CD4-positive, alpha-beta memory T cell (primary cell): ENCODE measurements around the gene SLC35F3. TPM values are rescaled to one million over a fixed set of nuclear protein-coding genes. Genes with fewer than 3 reads are reported as not detected.

Experiments used
- CTCF ChIA-PET: fragments of 350-600 bp; sonication (Branson Sonifier 250); formaldehyde crosslinking; loops from one replicate; lab custom pipeline; 2021; ENCODE audit warnings: inconsistent platforms; ENCODE audit not compliant: partially characterized antibody; lab: Charles Lee
- POLR2A ChIA-PET: fragments of 350-600 bp; sonication (Branson Sonifier 250); formaldehyde crosslinking; loops from one replicate; lab custom pipeline; 2021; ENCODE audit not compliant: partially characterized antibody; lab: Charles Lee
- DNase-seq, 5 donors: peaks; one replicate each; pipeline versions ENCODE4 v3.0.0 to v3.0.0-alpha.2; 2020 to 2022; ENCODE audit warnings: mixed read lengths in 1 of 5
- H3K27ac ChIP-seq: one replicate; pipeline ENCODE4 v1.7.0; 2013; ENCODE audit warnings: low read depth, low read length
- H3K27me3 ChIP-seq: 2 replicates; pipeline ENCODE4 v1.7.0; 2013; ENCODE audit warnings: mild to moderate bottlenecking, low read length, moderate library complexity; ENCODE audit not compliant: insufficient read depth
- H3K36me3 ChIP-seq: 2 replicates; pipeline ENCODE4 v1.7.0; 2013; ENCODE audit warnings: mild to moderate bottlenecking, low read length, moderate library complexity; ENCODE audit not compliant: insufficient read depth
- H3K4me1 ChIP-seq: 2 replicates; pipeline ENCODE4 v1.7.0; 2013; ENCODE audit warnings: mild to moderate bottlenecking, low read length, moderate library complexity; ENCODE audit not compliant: insufficient read depth
- H3K4me3 ChIP-seq, 2 donors: one replicate each; pipeline ENCODE4 v1.7.0; 2013; ENCODE audit warnings: low read length in 2 of 2, mild to moderate bottlenecking in 1 of 2
- H3K9me3 ChIP-seq, 2 donors: one replicate each; pipeline ENCODE4 v1.7.0; 2013; ENCODE audit warnings: low read length in 2 of 2, control low read depth in 1 of 2; ENCODE audit not compliant: control insufficient read depth in 1 of 2
- H3K27ac Mint-ChIP-seq, 7 donors: one replicate each; pipeline ENCODE4 v1.8.0; 2020 to 2021; ENCODE audit warnings: mixed read lengths in 7 of 7, mild to moderate bottlenecking in 6 of 7, inconsistent platforms in 3 of 7, moderate library complexity in 3 of 7
- H3K27me3 Mint-ChIP-seq, 2 donors: one replicate each; pipeline ENCODE4 v1.8.0; 2020 to 2021; ENCODE audit warnings: mixed read lengths in 2 of 2
- H3K36me3 Mint-ChIP-seq, 2 donors: one replicate each; pipeline ENCODE4 v1.8.0; 2020 to 2021; ENCODE audit warnings: mixed read lengths in 2 of 2, inconsistent platforms in 1 of 2, mild to moderate bottlenecking in 1 of 2
- H3K4me1 Mint-ChIP-seq, 4 donors: one replicate each; pipeline ENCODE4 v1.8.0; 2020 to 2021; ENCODE audit warnings: mixed read lengths in 4 of 4, mild to moderate bottlenecking in 1 of 4
- H3K4me3 Mint-ChIP-seq, 8 donors: one replicate each; pipeline ENCODE4 v1.8.0; 2020 to 2021; ENCODE audit warnings: mixed read lengths in 8 of 8, mild to moderate bottlenecking in 7 of 8, moderate library complexity in 6 of 8, inconsistent platforms in 3 of 8
- H3K9me3 Mint-ChIP-seq, 8 donors: one replicate each; pipeline ENCODE4 v1.8.0; 2020 to 2021; ENCODE audit warnings: mixed read lengths in 8 of 8, mild to moderate bottlenecking in 5 of 8, inconsistent platforms in 3 of 8, moderate library complexity in 1 of 8
- intact Hi-C: fragments of 100-400 bp; cut with micrococcal nuclease; formaldehyde crosslinking; loops from one replicate; pipeline ENCODE4 v1.15.1; 2023
- polyA plus RNA-seq, 2 donors: library from polyadenylated mRNA; unstranded; fragments of 300-500 nt; fragmentation: Illumina TruSeq; gene quantifications; one replicate each; pipeline ENCODE4 v1.2.3, GENCODE V29; 2021
- total RNA-seq, 2 experiments: library from RNA; stranded (reverse); gene quantifications; one replicate each; pipeline ENCODE4 v1.2.3, GENCODE V29; 2021

SLC35F3 gene
- total and polyA plus RNA-seq, 4 experiments from 2014 or later = 0.12 to 0.84 TPM; not detected in 2

GRCh38 chr1:234368320-234369032 lies 464.0 kb downstream of the SLC35F3 start:
- ChIA-PET POLR2A (no interaction called here), CTCF (interaction anchor here (0.6 kb wide), 1 partner anchor 39 kb away, joined by 3 read pairs; no protein-coding TSS in a partner anchor)
- H3K36me3 Mint-ChIP-seq = peaks cover 0 to 7% of the 10 kb centered on the region in 2 donors
- H3K27ac Mint-ChIP-seq = peak overlapping the region; percentile 1 to 70 (median 41)
- peaks cover 18% of the 10 kb centered on the region for H3K4me1 ChIP-seq
- peaks cover 18 to 29% (median 23%) of the 10 kb centered on the region in 4 donors for H3K4me1 Mint-ChIP-seq
- H3K27ac ChIP-seq = no peak overlapping the region
- peak overlapping the region in 5 of 8 donors; percentile 0 to 33 (median 15) for H3K4me3 Mint-ChIP-seq
- H3K36me3 ChIP-seq = no peaks in the 10 kb centered on the region
- intact Hi-C loops = loop anchor here (1.0 kb wide), 1 partner anchor 41 kb away; no protein-coding TSS in a partner anchor
- no peaks in the 10 kb centered on the region for H3K9me3 Mint-ChIP-seq
- no peak overlapping the region for H3K4me3 ChIP-seq
- DNase-seq = peak in 3 of 5 donors; percentile 26 to 44 (median 32)
- H3K27me3 Mint-ChIP-seq = no peaks in the 10 kb centered on the region
- no peaks in the 10 kb centered on the region for H3K27me3 ChIP-seq
- no peaks in the 10 kb centered on the region for H3K9me3 ChIP-seq

- Histone ChIP-seq H3K27me3 (no peaks in the 10 kb centered on the region), H3K9me3 (no peaks in the 10 kb centered on the region), H3K27ac (no peak overlapping the region), H3K4me1 (peaks cover 20% of the 10 kb centered on the region), H3K36me3 (no peaks in the 10 kb centered on the region), H3K4me3 (no peak overlapping the region)
- POLR2A ChIA-PET = interaction anchor here (1.0 kb wide), 1 partner anchor 12 kb away, joined by 4 read pairs; no protein-coding TSS in a partner anchor
- H3K9me3 Mint-ChIP-seq = no peaks in the 10 kb centered on the region
- H3K4me1 Mint-ChIP-seq = peaks cover 19 to 33% (median 26%) of the 10 kb centered on the region in 4 donors
- DNase-seq = no peak
- intact Hi-C loops = no loop called here
- H3K27ac Mint-ChIP-seq = peak overlapping the region in 5 of 7 donors; percentile 0 to 68 (median 41)
- H3K27me3 Mint-ChIP-seq = no peaks in the 10 kb centered on the region
- H3K4me3 Mint-ChIP-seq = peak overlapping the region in 1 of 8 donors; percentile 33
- CTCF ChIA-PET = no interaction called here
- H3K36me3 Mint-ChIP-seq = peaks cover 0 to 12% of the 10 kb centered on the region in 2 donors
Measured at GRCh38 chr1:234369033-234369430, 464.6 kb downstream of the SLC35F3 start.

DNA sequence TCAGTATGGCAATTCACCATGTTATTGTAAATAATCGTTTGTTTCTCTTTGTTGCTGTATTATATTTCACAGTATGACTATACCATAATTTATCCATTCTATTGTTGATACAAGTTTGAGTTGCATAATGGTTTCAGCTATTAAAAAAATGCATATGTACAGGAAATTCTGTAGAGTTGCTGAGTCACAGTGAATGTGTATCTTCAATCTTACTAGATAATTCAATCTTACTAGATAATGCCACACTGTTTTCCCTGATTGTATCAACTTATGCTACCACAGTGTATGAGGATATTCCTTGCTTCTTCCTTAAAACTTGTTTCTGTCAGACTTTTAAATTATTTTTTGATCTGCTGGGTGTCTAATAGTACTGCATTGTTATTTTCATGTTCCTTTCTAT lies 465.3 kb downstream of the SLC35F3 start:
- peak overlapping the region in 2 of 7 donors; percentile 6 to 15 for H3K27ac Mint-ChIP-seq
- H3K9me3 Mint-ChIP-seq = no peaks in the 10 kb centered on the region
- H3K36me3 Mint-ChIP-seq = peaks cover 3 to 18% of the 10 kb centered on the region in 2 donors
- H3K27ac ChIP-seq = no peak overlapping the region
- CTCF ChIA-PET = no interaction called here
- intact Hi-C loops = loop anchor here (5.0 kb wide), 1 partner anchor 1913 kb away; the partner anchor contains the start of gene ERO1B
- no peak overlapping the region for H3K4me3 ChIP-seq
- peaks cover 28% of the 10 kb centered on the region for H3K4me1 ChIP-seq
- H3K27me3 ChIP-seq = no peaks in the 10 kb centered on the region
- no peaks in the 10 kb centered on the region for H3K36me3 ChIP-seq
- no peaks in the 10 kb centered on the region for H3K9me3 ChIP-seq
- no peak for DNase-seq
- H3K4me1 Mint-ChIP-seq = peaks cover 27 to 40% (median 33%) of the 10 kb centered on the region in 4 donors
- POLR2A ChIA-PET = interaction anchor here (1.0 kb wide), 1 partner anchor 13 kb away, joined by 4 read pairs; no protein-coding TSS in a partner anchor
- no peaks in the 10 kb centered on the region for H3K27me3 Mint-ChIP-seq
- H3K4me3 Mint-ChIP-seq = no peak overlapping the region

- Mint-ChIP-seq H3K27ac (peak overlapping the region in 4 of 7 donors; percentile 14 to 99 (median 53)), H3K4me3 (peak overlapping the region in 1 of 8 donors; percentile 2), H3K4me1 (peaks cover 35 to 55% (median 42%) of the 10 kb centered on the region in 4 donors), H3K27me3 (no peaks in the 10 kb centered on the region), H3K36me3 (peaks cover 10 to 27% of the 10 kb centered on the region in 2 donors), H3K9me3 (no peaks in the 10 kb centered on the region)
- no peaks in the 10 kb centered on the region for H3K27me3 ChIP-seq
- no peak overlapping the region for H3K4me3 ChIP-seq
- ChIA-PET CTCF (interaction anchor here (0.9 to 1.2 kb wide), 3 partner anchors 37 to 50 kb away, joined by 3 to 5 read pairs (median 4); no protein-coding TSS in a partner anchor), POLR2A (interaction anchor here (1.1 to 4.9 kb wide), 3 partner anchors 8 to 35 kb away, joined by 5 to 101 read pairs (median 18); no protein-coding TSS in a partner anchor)
- peaks cover 44% of the 10 kb centered on the region for H3K4me1 ChIP-seq
- intact Hi-C loops = loop anchor here (5.0 kb wide), 1 partner anchor 1911 kb away; the partner anchor contains the start of gene ERO1B
- H3K36me3 ChIP-seq = peaks cover 5% of the 10 kb centered on the region
- no peak overlapping the region for H3K27ac ChIP-seq
- no peak for DNase-seq
- no peaks in the 10 kb centered on the region for H3K9me3 ChIP-seq
Measured at GRCh38 chr1:234371414-234371813, 466.9 kb downstream of the SLC35F3 start.

- H3K4me1 ChIP-seq = peaks cover 47% of the 10 kb centered on the region
- H3K9me3 ChIP-seq = no peaks in the 10 kb centered on the region
- Mint-ChIP-seq H3K27ac (peak overlapping the region in 6 of 7 donors; percentile 30 to 99 (median 98)), H3K27me3 (no peaks in the 10 kb centered on the region), H3K4me1 (peaks cover 39 to 62% (median 45%) of the 10 kb centered on the region in 4 donors), H3K9me3 (no peaks in the 10 kb centered on the region), H3K36me3 (peaks cover 15 to 33% of the 10 kb centered on the region in 2 donors), H3K4me3 (peak overlapping the region; percentile 93 to 100 (median 97))
- POLR2A ChIA-PET = interaction anchor here (1.1 to 4.9 kb wide), 15 partner anchors 8 to 1132 kb away, joined by 3 to 101 read pairs (median 12); partner anchors contain the start of genes B3GALNT2 and TARBP1
- no peak overlapping the region for H3K27ac ChIP-seq
- no peaks in the 10 kb centered on the region for H3K27me3 ChIP-seq
- no peak for DNase-seq
- peak overlapping the region in 1 of 2 donors; percentile 73 for H3K4me3 ChIP-seq
- CTCF ChIA-PET = interaction anchor here (0.9 to 2.3 kb wide), 3 partner anchors 36 to 51 kb away, joined by 3 to 16 read pairs (median 5); no protein-coding TSS in a partner anchor
- intact Hi-C loops = loop anchor here (5.0 kb wide), 1 partner anchor 1910 kb away; the partner anchor contains the start of gene ERO1B
- peaks cover 9% of the 10 kb centered on the region for H3K36me3 ChIP-seq
Measured at GRCh38 chr1:234372011-234372757, 467.7 kb downstream of the SLC35F3 start.

GRCh38 chr1:234373064-234373958 lies 468.8 kb downstream of the SLC35F3 start, which contains the start of gene COA6:
COA6 (plus strand) TSS chr1:234373456; CDS start chr1:234373467, 11 bp downstream.
- H3K4me3 Mint-ChIP-seq = peak within 1 kb of the TSS; percentile 93 to 100 (median 97)
- no peaks in the 10 kb centered on the region for H3K27me3 Mint-ChIP-seq
- Histone ChIP-seq H3K4me3 (peak within 1 kb of the TSS; percentile 73 to 99), H3K36me3 (peaks cover 20% of the 10 kb centered on the region), H3K27ac (peak within 1 kb of the TSS; percentile 87), H3K27me3 (no peaks in the 10 kb centered on the region), H3K9me3 (no peaks in the 10 kb centered on the region), H3K4me1 (peaks cover 46% of the 10 kb centered on the region)
- peak within 1 kb of the TSS; percentile 97 to 99 (median 99) for H3K27ac Mint-ChIP-seq
- intact Hi-C loops = loop anchor here (1.0 to 5.0 kb wide), 4 partner anchors 27 to 1909 kb away; partner anchors contain the start of gene ERO1B
- ChIA-PET CTCF (interaction anchor here (1.0 to 3.4 kb wide), 8 partner anchors 13 to 104 kb away, joined by 3 to 17 read pairs (median 4); no protein-coding TSS in a partner anchor), POLR2A (interaction anchor here (0.6 to 4.9 kb wide), 27 partner anchors 10 to 1131 kb away, joined by 3 to 101 read pairs (median 5); partner anchors contain the start of genes B3GALNT2, RBM34, TARBP1 and TOMM20)
- peaks cover 37 to 69% (median 48%) of the 10 kb centered on the region in 4 donors for H3K4me1 Mint-ChIP-seq
- H3K36me3 Mint-ChIP-seq = peaks cover 22 to 44% of the 10 kb centered on the region in 2 donors
- H3K9me3 Mint-ChIP-seq = no peaks in the 10 kb centered on the region
- DNase-seq = peak; percentile 90 to 93 (median 92)
